Endothelial cell of umbilical vein (primary cell): ENCODE results near the gene CD151.

Source experiments
- CTCF ChIP-seq, 2 donors: IDR thresholded peaks; 1 replicate in 1 of 2; 2 replicates in 1 of 2; pipeline ENCODE4 v1.5.1; 2011; ENCODE audit warnings: low read length in 2 of 2, mild to moderate bottlenecking in 2 of 2, moderate library complexity in 2 of 2, control low read depth in 1 of 2, inconsistent platforms in 1 of 2, low read depth in 1 of 2; ENCODE audit not compliant: insufficient read depth in 1 of 2; ENCODE audit errors: extremely low read depth in 1 of 2
- EZH2 ChIP-seq: IDR thresholded peaks from 2 replicates; pipeline ENCODE4 v1.6.1; 2012; ENCODE audit warnings: borderline replicate concordance, low read depth, mild to moderate bottlenecking, moderate library complexity, low read length, inconsistent platforms; ENCODE audit not compliant: severe bottlenecking
- JUN ChIP-seq: IDR thresholded peaks from 2 replicates; pipeline ENCODE4 v1.6.1; 2011; ENCODE audit warnings: borderline replicate concordance, low read depth; ENCODE audit not compliant: insufficient read length, insufficient read depth
- MAX ChIP-seq: IDR thresholded peaks from 2 replicates; pipeline ENCODE4 v1.6.1; 2011; ENCODE audit not compliant: insufficient read depth, insufficient read length
- MYC ChIP-seq: IDR thresholded peaks from one replicate; pipeline ENCODE4 v1.6.1; 2011; ENCODE audit warnings: mild to moderate bottlenecking, low read depth, low read length
- POLR2A ChIP-seq: IDR thresholded peaks from 2 replicates; pipeline ENCODE4 v1.6.1; 2012; ENCODE audit warnings: low read depth, mild to moderate bottlenecking, control low read depth, low read length
- POLR2AphosphoS5 ChIP-seq: IDR thresholded peaks from 2 replicates; pipeline ENCODE4 v1.6.1; 2012; ENCODE audit warnings: low read depth, mild to moderate bottlenecking, control low read depth, low read length, moderate library complexity; ENCODE audit not compliant: insufficient read depth

GRCh38 chr11:875769-876301 lies 43.1 kb downstream of the CD151 start:
- no peak for TF ChIP-seq POLR2A
- TF ChIP-seq CTCF (IDR thresholded peaks at IDR 0.05; ENCODE audit: extremely low read depth in 1 of 2, insufficient read depth in 1 of 2, low read depth in 1 of 2, low read length in 2 of 2), result no peak
- TF ChIP-seq MYC, result no peak
- TF ChIP-seq EZH2, result no peak
- no peak for TF ChIP-seq MAX
- no peak for TF ChIP-seq JUN
- TF ChIP-seq POLR2AphosphoS5, result no peak
